H1 (cell line): ENCODE results near the gene KAT5.
"Not testable (repeated sequence)": the region's sequence is repeated elsewhere in the genome, so short reads cannot be mapped to it uniquely, and the experiment has no call there.

Experiments
- CTCF ChIP-seq, 3 experiments: IDR thresholded peaks; 1 replicate in 2 of 3; 2 replicates in 1 of 3; pipeline versions ENCODE4 v1.5.1 to v1.6.1; 2011; ENCODE audit warnings: low read length in 3 of 3, mild to moderate bottlenecking in 3 of 3, inconsistent platforms in 2 of 3, low read depth in 1 of 3, moderate library complexity in 1 of 3; ENCODE audit not compliant: insufficient read depth in 1 of 3; ENCODE audit errors: control extremely low read depth in 1 of 3
- JUND ChIP-seq: IDR thresholded peaks from 2 replicates; pipeline ENCODE4 v1.6.1; 2011; ENCODE audit warnings: mild to moderate bottlenecking, improper control_type of control experiment, low read length
- POLR2AphosphoS5 ChIP-seq: IDR thresholded peaks from 2 replicates; pipeline ENCODE4 v1.6.1; 2011; ENCODE audit warnings: low read depth, low read length

- TF ChIP-seq CTCF (IDR thresholded peaks at IDR 0.05; ENCODE audit: control extremely low read depth in 1 of 3, insufficient read depth in 1 of 3, low read depth in 1 of 3, low read length in 3 of 3): peak; percentile 21 to 36 (median 31)
- TF ChIP-seq JUND, POLR2AphosphoS5: not testable (repeated sequence)
These were observed 5.7 kb upstream of the KAT5 start for GRCh38 chr11:65706303-65706763.
